Caco-2 (cell line): ENCODE measurements around the gene TTLL5. TPM values are rescaled to one million over a fixed set of nuclear protein-coding genes. Genes with fewer than 3 reads are reported as not detected.

Experiments
- BruUV-seq: library from RNA; stranded (reverse); fragments of 400-500 nt; replicated peaks from 2 replicates; lab custom pipeline; 2021; lab: Mats Ljungman, UMichigan
- CTCF ChIA-PET: fragments of 300-600 bp; sonication (Branson Sonifier 250); formaldehyde crosslinking; loops from one replicate; lab custom pipeline; 2022; ENCODE audit warnings: antibody characterized with exemption; lab: Charles Lee
- POLR2A ChIA-PET: fragments of 300-600 bp; sonication (Branson Sonifier 250); formaldehyde crosslinking; loops from one replicate; lab custom pipeline; 2022; ENCODE audit warnings: antibody characterized with exemption; lab: Charles Lee
- DNase-seq, 2 experiments: peaks; one replicate each; pipeline versions ENCODE4 v3.0.0 to v3.0.0-alpha.2; 2020 to 2022
- H3K27me3 ChIP-seq: replicated peaks from 2 replicates; pipeline ENCODE4 v1.6.0; 2011; ENCODE audit warnings: low read length; ENCODE audit not compliant: control insufficient read depth, insufficient read depth
- H3K36me3 ChIP-seq: 2 replicates; pipeline ENCODE4 v1.5.1; 2011; ENCODE audit warnings: low read length; ENCODE audit not compliant: control insufficient read depth, insufficient read depth
- H3K4me1 ChIP-seq: fragments of 250-450 bp; sonication (Bioruptor Pico); 2 replicates; pipeline ENCODE4 v1.5.1; 2020; ENCODE audit warnings: mild to moderate bottlenecking
- H3K4me3 ChIP-seq: 2 replicates; pipeline ENCODE4 v1.5.1; 2011; ENCODE audit warnings: low read depth, mild to moderate bottlenecking, control low read depth, low read length
- H3K9me3 ChIP-seq: fragments of 250-450 bp; sonication (Bioruptor Pico); 2 replicates; pipeline ENCODE4 v1.5.1; 2020; ENCODE audit warnings: mild to moderate bottlenecking, moderate library complexity
- H3K27ac Mint-ChIP-seq: one replicate; pipeline ENCODE4 v1.8.0; 2022; ENCODE audit warnings: mixed read lengths; ENCODE audit not compliant: unreplicated experiment
- H3K27me3 Mint-ChIP-seq: one replicate; pipeline ENCODE4 v1.8.0; 2022; ENCODE audit warnings: mixed read lengths; ENCODE audit not compliant: insufficient read depth, unreplicated experiment
- H3K36me3 Mint-ChIP-seq: one replicate; pipeline ENCODE4 v1.8.0; 2022; ENCODE audit warnings: mild to moderate bottlenecking, mixed read lengths; ENCODE audit not compliant: insufficient read depth, unreplicated experiment
- H3K4me1 Mint-ChIP-seq: one replicate; pipeline ENCODE4 v1.8.0; 2022; ENCODE audit warnings: low read depth, mixed read lengths; ENCODE audit not compliant: unreplicated experiment
- H3K4me3 Mint-ChIP-seq: one replicate; pipeline ENCODE4 v1.8.0; 2022; ENCODE audit warnings: mild to moderate bottlenecking, moderate library complexity, mixed read lengths; ENCODE audit not compliant: unreplicated experiment
- H3K9me3 Mint-ChIP-seq: one replicate; pipeline ENCODE4 v1.8.0; 2022; ENCODE audit warnings: mixed read lengths; ENCODE audit not compliant: unreplicated experiment
- intact Hi-C: fragments of 100-400 bp; cut with micrococcal nuclease; formaldehyde crosslinking; loops from one replicate; pipeline ENCODE4 v1.10.0; 2022; ENCODE audit not compliant: unreplicated experiment
- total RNA-seq: library from RNA; stranded (reverse); gene quantifications from 2 replicates; pipeline ENCODE4 v1.2.3, GENCODE V29; 2022
- TF ChIP-seq, protein P1 (sequence below), 2 experiments: fragments of 200-600 bp in 1 of 2; IDR thresholded peaks; 1 replicate in 1 of 2; 2 replicates in 1 of 2; pipeline versions ENCODE4 v1.5.1 to v1.8.0; 2011 to 2022; ENCODE audit warnings: antibody characterized with exemption in 1 of 2, control low read depth in 1 of 2, inconsistent platforms in 1 of 2, low read depth in 1 of 2, low read length in 1 of 2, mild to moderate bottlenecking in 1 of 2, moderate library complexity in 1 of 2; ENCODE audit not compliant: insufficient read depth in 1 of 2, severe bottlenecking in 1 of 2, unreplicated experiment in 1 of 2

The TTLL5 gene
- total RNA-seq, 1 experiment from 2014 or later, result 38.2 TPM

DNA sequence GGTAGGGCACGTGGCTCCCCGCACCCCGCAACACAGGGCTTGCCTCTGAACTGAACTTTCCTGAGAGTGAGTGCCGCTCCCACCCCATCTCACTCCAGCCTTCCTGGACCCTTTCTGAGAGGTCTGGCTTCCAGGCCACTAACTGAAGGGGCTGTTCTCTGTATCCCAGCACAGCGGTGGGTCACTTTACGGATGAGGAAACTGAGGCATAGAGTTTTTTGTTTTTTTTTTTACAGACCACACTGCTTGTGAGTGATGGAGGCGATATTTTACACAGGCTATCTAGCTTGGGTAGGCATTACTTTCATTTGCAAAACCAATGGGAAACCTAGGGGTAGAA, 321.9 kb downstream of the TTLL5 start:
- Mint-ChIP-seq H3K36me3 (peaks cover 10% of the 10 kb centered on the region), H3K27me3 (no peaks in the 10 kb centered on the region), H3K4me3 (peak overlapping the region; percentile 79), H3K9me3 (no peaks in the 10 kb centered on the region), H3K4me1 (peaks cover 34% of the 10 kb centered on the region), H3K27ac (peak overlapping the region; percentile 39)
- intact Hi-C loops, result no loop called here
- TF ChIP-seq, protein P1, sequence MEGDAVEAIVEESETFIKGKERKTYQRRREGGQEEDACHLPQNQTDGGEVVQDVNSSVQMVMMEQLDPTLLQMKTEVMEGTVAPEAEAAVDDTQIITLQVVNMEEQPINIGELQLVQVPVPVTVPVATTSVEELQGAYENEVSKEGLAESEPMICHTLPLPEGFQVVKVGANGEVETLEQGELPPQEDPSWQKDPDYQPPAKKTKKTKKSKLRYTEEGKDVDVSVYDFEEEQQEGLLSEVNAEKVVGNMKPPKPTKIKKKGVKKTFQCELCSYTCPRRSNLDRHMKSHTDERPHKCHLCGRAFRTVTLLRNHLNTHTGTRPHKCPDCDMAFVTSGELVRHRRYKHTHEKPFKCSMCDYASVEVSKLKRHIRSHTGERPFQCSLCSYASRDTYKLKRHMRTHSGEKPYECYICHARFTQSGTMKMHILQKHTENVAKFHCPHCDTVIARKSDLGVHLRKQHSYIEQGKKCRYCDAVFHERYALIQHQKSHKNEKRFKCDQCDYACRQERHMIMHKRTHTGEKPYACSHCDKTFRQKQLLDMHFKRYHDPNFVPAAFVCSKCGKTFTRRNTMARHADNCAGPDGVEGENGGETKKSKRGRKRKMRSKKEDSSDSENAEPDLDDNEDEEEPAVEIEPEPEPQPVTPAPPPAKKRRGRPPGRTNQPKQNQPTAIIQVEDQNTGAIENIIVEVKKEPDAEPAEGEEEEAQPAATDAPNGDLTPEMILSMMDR (IDR thresholded peaks at IDR 0.05; ENCODE audit: insufficient read depth in 1 of 2, low read depth in 1 of 2, low read length in 1 of 2, severe bottlenecking in 1 of 2, unreplicated experiment in 1 of 2), result no peak
- DNase-seq, result no peak
- BruUV-seq, result no TSS peak
- CTCF ChIA-PET, result interaction anchor here (0.6 to 5.9 kb wide), 30 partner anchors 10 to 1221 kb away, joined by 3 to 96 read pairs (median 4); partner anchors contain the start of genes FLVCR2 and TTLL5
- Histone ChIP-seq H3K27me3 (no peaks in the 10 kb centered on the region), H3K36me3 (no peaks in the 10 kb centered on the region), H3K4me1 (peaks cover 8% of the 10 kb centered on the region), H3K4me3 (peak overlapping the region; percentile 56), H3K9me3 (no peaks in the 10 kb centered on the region)
- POLR2A ChIA-PET, result interaction anchor here (0.6 to 1.1 kb wide), 4 partner anchors 77 to 648 kb away, joined by 3 to 4 read pairs (median 3); no protein-coding TSS in a partner anchor

- Histone ChIP-seq H3K27me3 (no peaks in the 10 kb centered on the region), H3K9me3 (no peaks in the 10 kb centered on the region), H3K4me1 (peaks cover 8% of the 10 kb centered on the region), H3K4me3 (no peak overlapping the region), H3K36me3 (no peaks in the 10 kb centered on the region)
- peaks cover 10% of the 10 kb centered on the region for H3K36me3 Mint-ChIP-seq
- DNase-seq, result no peak
- POLR2A ChIA-PET, result no interaction called here
- CTCF ChIA-PET, result interaction anchor here (0.6 to 1.4 kb wide), 3 partner anchors 47 to 275 kb away, joined by 3 to 6 read pairs (median 4); no protein-coding TSS in a partner anchor
- H3K27me3 Mint-ChIP-seq, result no peaks in the 10 kb centered on the region
- no peaks in the 10 kb centered on the region for H3K9me3 Mint-ChIP-seq
- H3K4me1 Mint-ChIP-seq, result peaks cover 25% of the 10 kb centered on the region
- no peak overlapping the region for H3K27ac Mint-ChIP-seq
- BruUV-seq, result no TSS peak
- intact Hi-C loops, result no loop called here
- H3K4me3 Mint-ChIP-seq, result peak overlapping the region; percentile 89
- TF ChIP-seq, protein P1 (IDR thresholded peaks at IDR 0.05; ENCODE audit: insufficient read depth in 1 of 2, low read depth in 1 of 2, low read length in 1 of 2, severe bottlenecking in 1 of 2, unreplicated experiment in 1 of 2), result no peak
Observed at GRCh38 chr14:75984674-75985073, 323.6 kb downstream of the TTLL5 start.

DNA sequence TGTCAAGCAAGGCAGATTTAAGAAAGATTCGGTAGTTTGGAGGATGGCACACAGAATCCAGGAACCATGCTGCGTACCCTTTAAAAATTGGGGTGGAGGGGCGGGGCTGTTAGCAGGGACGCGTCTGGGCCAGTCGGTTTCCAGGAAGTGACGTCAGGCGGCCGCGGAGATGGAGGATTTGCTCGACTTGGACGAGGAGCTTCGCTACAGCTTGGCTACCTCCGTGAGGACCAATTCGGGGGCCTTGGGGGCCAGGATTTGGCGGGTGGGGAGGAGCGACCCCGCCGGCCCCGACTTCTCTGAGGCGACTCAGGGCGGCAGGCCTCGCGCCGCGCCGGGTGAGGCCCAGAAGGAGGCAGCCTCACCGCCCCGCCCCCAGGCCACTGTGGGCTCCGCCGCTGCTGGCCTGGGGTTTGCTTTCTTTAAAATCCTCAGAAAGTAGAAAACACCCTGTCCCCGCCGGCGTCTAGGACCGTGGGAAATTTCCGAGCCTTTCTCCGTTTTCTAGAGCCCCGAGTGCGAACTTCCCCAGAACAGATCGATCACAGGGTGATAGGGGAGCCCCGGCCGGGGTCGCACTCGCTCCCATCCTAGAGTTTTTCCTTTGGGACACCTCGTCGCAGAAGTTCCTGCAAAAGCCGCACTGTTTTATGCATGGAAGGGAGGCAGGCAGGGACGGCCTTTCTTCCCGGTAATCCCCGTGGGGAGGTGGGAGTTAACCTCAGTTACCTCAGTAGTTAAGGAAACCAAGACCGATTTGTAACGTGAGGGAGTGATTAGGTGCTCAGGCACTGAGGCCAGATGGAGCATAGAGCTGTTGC, 324.8 kb downstream of the TTLL5 start, which contains the start of gene IFT43:
IFT43 (plus strand) TSS at position 146 of the 821 bp plus-strand sequence; CDS start at position 170, 24 bp downstream.
- Mint-ChIP-seq H3K27ac (peak within 1 kb of the TSS; percentile 84), H3K9me3 (no peaks in the 10 kb centered on the region), H3K4me3 (peak within 1 kb of the TSS; percentile 89), H3K27me3 (no peaks in the 10 kb centered on the region), H3K36me3 (peaks cover 15% of the 10 kb centered on the region), H3K4me1 (peaks cover 19% of the 10 kb centered on the region)
- POLR2A ChIA-PET, result no interaction called here
- Histone ChIP-seq H3K36me3 (no peaks in the 10 kb centered on the region; the same call in 1 of the 2 replicates), H3K4me3 (peak within 1 kb of the TSS; percentile 71), H3K9me3 (no peaks in the 10 kb centered on the region), H3K27me3 (no peaks in the 10 kb centered on the region), H3K4me1 (peaks cover 3% of the 10 kb centered on the region)
- BruUV-seq, result TSS peak; percentile 49
- CTCF ChIA-PET, result interaction anchor here (0.7 to 1.8 kb wide), 4 partner anchors 191 to 635 kb away, joined by 4 to 7 read pairs (median 6); no protein-coding TSS in a partner anchor
- intact Hi-C loops, result no loop called here
- peak; percentile 75 to 81 for DNase-seq
- TF ChIP-seq, protein P1 (IDR thresholded peaks at IDR 0.05; ENCODE audit: insufficient read depth in 1 of 2, low read depth in 1 of 2, low read length in 1 of 2, severe bottlenecking in 1 of 2, unreplicated experiment in 1 of 2), result no peak
